ENCODE measurements around the gene GBF1. TPM values are rescaled to one million over a fixed set of nuclear protein-coding genes. Genes with fewer than 3 reads are reported as not detected.
"Not testable (repeated sequence)": the region's sequence is repeated elsewhere in the genome, so short reads cannot be mapped to it uniquely, and the experiment has no call there.

The GBF1 gene
- total RNA-seq, 4 donors from 2014 or later: 73.4 to 98.5 (median 95.8) TPM

DNA sequence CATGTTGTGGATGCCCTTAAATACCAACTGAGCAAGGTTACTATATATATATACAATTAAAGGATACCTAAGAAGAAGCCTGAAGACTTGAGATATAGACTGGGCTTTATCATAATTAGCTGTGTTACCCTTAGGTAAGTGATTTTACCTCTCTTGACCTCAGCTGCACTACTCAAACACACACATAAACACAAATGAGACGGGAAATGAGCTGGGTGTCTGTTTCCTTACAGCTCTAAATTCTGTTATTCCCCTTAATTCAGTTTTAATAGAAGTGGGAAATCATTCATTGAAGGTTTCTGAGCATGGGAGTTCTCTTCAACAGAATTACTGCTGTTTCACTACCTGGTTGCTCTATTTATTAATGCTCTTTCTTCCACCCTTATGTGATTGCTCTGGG, 60.7 kb downstream of the GBF1 start:
- no peak overlapping the region for H3K4me3 ChIP-seq

DNA sequence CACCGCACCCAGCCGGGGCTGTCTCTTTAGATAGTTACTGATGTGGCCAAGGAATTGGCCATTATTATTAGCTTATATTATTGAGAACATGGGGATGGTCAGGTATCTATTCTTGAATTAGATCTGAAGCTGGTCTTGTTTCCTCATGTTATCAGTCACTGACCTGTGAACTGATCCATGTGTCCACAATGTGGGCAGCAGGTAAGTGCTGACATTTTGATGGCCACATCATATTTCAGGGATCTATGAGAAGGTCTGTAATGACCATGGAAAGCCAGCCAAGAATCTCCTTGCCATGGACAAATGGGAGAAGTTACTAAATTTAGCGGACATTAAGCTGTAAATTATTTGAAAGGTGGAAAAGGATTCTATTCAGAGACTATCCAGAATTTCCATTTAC, 61.4 kb downstream of the GBF1 start:
- H3K27ac ChIP-seq: no peak overlapping the region
- no peak for DNase-seq
- no peaks in the 10 kb centered on the region for H3K9me3 ChIP-seq
- TF ChIP-seq, protein P1, sequence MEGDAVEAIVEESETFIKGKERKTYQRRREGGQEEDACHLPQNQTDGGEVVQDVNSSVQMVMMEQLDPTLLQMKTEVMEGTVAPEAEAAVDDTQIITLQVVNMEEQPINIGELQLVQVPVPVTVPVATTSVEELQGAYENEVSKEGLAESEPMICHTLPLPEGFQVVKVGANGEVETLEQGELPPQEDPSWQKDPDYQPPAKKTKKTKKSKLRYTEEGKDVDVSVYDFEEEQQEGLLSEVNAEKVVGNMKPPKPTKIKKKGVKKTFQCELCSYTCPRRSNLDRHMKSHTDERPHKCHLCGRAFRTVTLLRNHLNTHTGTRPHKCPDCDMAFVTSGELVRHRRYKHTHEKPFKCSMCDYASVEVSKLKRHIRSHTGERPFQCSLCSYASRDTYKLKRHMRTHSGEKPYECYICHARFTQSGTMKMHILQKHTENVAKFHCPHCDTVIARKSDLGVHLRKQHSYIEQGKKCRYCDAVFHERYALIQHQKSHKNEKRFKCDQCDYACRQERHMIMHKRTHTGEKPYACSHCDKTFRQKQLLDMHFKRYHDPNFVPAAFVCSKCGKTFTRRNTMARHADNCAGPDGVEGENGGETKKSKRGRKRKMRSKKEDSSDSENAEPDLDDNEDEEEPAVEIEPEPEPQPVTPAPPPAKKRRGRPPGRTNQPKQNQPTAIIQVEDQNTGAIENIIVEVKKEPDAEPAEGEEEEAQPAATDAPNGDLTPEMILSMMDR (IDR thresholded peaks at IDR 0.05): no peak
- no peak for TF ChIP-seq POLR2A (IDR thresholded peaks at IDR 0.05)
- no peaks in the 10 kb centered on the region for H3K27me3 ChIP-seq
- no peak overlapping the region for H3K4me3 ChIP-seq
- H3K36me3 ChIP-seq: peaks cover 0 to 10% (median 0%) of the 10 kb centered on the region in 3 donors
- peaks cover 0 to 12% (median 2%) of the 10 kb centered on the region in 4 donors for H3K4me1 ChIP-seq

More for the DNA sequence above, 60.7 kb downstream of the GBF1 start:
- DNase-seq: no peak
- Histone ChIP-seq H3K9me3 (no peaks in the 10 kb centered on the region), H3K27me3 (no peaks in the 10 kb centered on the region), H3K4me1 (peaks cover 0 to 7% (median 2%) of the 10 kb centered on the region in 4 donors), H3K36me3 (peaks cover 0 to 10% (median 0%) of the 10 kb centered on the region in 3 donors), H3K27ac (no peak overlapping the region)
- TF ChIP-seq, protein P1 (IDR thresholded peaks at IDR 0.05): no peak
- no peak for TF ChIP-seq POLR2A (IDR thresholded peaks at IDR 0.05)

DNA sequence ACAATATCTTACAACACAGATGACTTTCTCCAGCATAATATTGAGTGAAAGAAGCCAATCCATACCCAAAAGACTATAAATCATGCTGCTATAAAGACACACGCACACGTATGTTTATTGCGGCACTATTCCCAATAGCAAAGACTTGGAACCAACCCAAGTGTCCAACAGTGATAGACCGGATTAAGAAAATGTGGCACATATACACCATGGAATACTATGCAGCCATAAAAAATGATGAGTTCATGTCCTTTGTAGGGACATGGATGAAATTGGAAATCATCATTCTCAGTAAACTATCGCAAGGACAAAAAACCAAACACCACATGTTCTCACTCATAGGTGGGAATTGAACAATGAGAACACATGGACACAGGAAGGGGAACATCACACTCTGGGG, 63.0 kb downstream of the GBF1 start:
- H3K36me3 ChIP-seq, DNase-seq: not testable (repeated sequence)
- peaks cover 0 to 12% (median 2%) of the 10 kb centered on the region in 4 donors for H3K4me1 ChIP-seq

DNA sequence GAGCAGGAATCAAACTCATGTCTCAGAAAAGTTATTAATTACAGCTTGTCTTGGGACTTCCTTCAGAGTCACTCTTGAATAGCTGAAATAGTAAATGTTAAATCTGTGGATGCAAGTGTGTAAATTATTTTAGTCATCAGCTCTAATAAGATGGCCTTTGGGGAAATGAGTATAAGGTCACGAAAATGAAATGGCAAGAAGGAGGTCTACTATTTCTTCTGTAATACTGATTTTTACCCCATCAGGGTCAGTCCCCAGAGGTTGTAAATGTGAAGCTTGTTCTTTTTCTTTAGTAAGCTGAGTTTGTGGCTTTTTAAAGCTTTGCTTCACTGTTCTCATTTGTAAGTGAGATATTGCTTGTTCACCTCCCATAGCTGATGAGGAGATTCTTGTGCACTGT, 63.9 kb downstream of the GBF1 start:
- H3K4me1 ChIP-seq: peaks cover 0 to 12% (median 2%) of the 10 kb centered on the region in 4 donors
- no peak for TF ChIP-seq POLR2A (IDR thresholded peaks at IDR 0.05)
- TF ChIP-seq, protein P1 (IDR thresholded peaks at IDR 0.05): no peak
- H3K9me3 ChIP-seq: no peaks in the 10 kb centered on the region
- no peaks in the 10 kb centered on the region for H3K27me3 ChIP-seq
- H3K4me3 ChIP-seq: no peak overlapping the region
- H3K36me3 ChIP-seq: peaks cover 0 to 10% (median 0%) of the 10 kb centered on the region in 3 donors
- no peak overlapping the region for H3K27ac ChIP-seq
- DNase-seq: no peak

More for the DNA sequence above, 63.0 kb downstream of the GBF1 start:
- not testable (repeated sequence) for H3K27me3 ChIP-seq, H3K4me3 ChIP-seq, H3K27ac ChIP-seq, H3K9me3 ChIP-seq

DNA sequence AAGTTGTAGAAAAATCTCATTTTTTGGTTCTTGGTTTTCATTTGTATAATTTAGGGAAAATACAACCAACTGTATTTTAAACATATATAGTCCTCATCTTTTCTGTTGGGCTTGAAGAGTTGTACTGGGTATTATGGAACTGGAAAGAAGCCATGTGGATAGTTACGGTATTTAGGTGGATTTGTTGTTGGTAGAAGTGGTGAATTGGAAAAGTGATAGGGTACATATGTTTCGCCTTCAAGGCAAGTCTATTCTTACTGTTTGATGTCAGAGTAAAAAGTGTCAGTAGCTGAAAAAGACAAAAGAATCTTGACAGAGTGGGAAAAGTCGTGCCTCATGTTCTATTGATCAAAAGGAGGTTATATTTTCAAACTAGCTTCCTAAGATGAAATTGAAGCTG, 64.6 kb downstream of the GBF1 start:
- peaks cover 0 to 11% (median 0%) of the 10 kb centered on the region in 3 donors for H3K36me3 ChIP-seq
- H3K9me3 ChIP-seq: no peaks in the 10 kb centered on the region
- H3K27me3 ChIP-seq: no peaks in the 10 kb centered on the region
- H3K27ac ChIP-seq: no peak overlapping the region
- peaks cover 0 to 12% (median 2%) of the 10 kb centered on the region in 4 donors for H3K4me1 ChIP-seq
- TF ChIP-seq POLR2A (IDR thresholded peaks at IDR 0.05): no peak
- TF ChIP-seq, protein P1 (IDR thresholded peaks at IDR 0.05): no peak
- H3K4me3 ChIP-seq: no peak overlapping the region
- DNase-seq: no peak

DNA sequence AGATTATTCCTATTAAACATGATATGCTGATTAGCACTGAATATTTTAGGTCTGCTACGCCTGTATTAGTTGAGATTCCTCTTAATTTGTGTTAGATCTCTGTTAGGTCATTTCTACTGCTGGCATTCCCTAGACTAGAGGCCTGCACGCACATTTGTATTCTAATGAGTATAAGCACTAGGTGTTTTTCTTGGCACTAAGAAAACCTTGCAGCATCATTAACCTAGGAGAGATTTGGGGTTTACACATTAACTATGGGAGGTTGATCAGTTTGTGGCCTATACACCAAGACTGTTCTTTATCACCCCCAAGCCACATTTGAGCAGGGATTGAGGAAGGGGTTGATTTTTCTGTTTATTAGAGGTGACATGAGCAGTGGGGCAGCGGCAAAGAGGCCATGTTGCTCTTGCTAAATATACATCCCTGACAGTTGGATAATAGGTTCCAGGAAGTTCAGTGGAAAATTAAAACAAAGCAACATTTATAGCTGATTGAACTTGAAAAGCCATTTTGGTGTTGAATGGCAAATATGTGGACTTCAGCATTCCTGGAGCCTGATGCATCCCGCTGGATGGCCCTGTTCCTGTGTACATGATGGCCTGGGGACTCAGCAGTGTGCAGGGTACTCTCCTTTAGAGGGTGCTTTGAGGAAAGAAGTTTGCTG, 65.2 kb downstream of the GBF1 start:
- no peaks in the 10 kb centered on the region for H3K9me3 ChIP-seq
- DNase-seq: no peak
- no peak for TF ChIP-seq POLR2A (IDR thresholded peaks at IDR 0.05)
- TF ChIP-seq, protein P1 (IDR thresholded peaks at IDR 0.05): no peak
- H3K27ac ChIP-seq: no peak overlapping the region
- H3K36me3 ChIP-seq: peaks cover 0 to 16% (median 0%) of the 10 kb centered on the region in 3 donors
- H3K4me1 ChIP-seq: peaks cover 0 to 12% (median 2%) of the 10 kb centered on the region in 4 donors
- H3K4me3 ChIP-seq: no peak overlapping the region
- no peaks in the 10 kb centered on the region for H3K27me3 ChIP-seq

All from Peyer's patch (tissue), 4 donors.